ENCODE measurements around the gene PCDH8.

GRCh38 chr13:52864941-52865340 is 16.5 kb upstream of the PCDH8 start:
- TF ChIP-seq CTCF (conservative IDR thresholded peaks at IDR 0.05; ENCODE audit: low read depth, low read length), result no peak
- no peak for TF ChIP-seq EZH2 (IDR thresholded peaks at IDR 0.05; ENCODE audit: borderline replicate concordance, low read depth, low read length, poor library complexity, severe bottlenecking)

Data from A673 (cell line).